ENCODE data around the gene F2RL2. TPM values are rescaled to one million over a fixed set of nuclear protein-coding genes. Genes with fewer than 3 reads are reported as not detected.

Gene F2RL2
- polyA plus RNA-seq, 1 donor from 2014 or later, result not detected

GRCh38 chr5:76576996-76577395 is 46.2 kb downstream of the F2RL2 start:
- no peak overlapping the region for H3K4me2 ChIP-seq (ENCODE audit: low read length)
- no peaks in the 10 kb centered on the region for H3K27me3 ChIP-seq (ENCODE audit: insufficient read depth, low read depth, low read length)

GRCh38 chr5:76576450-76576849 is 46.8 kb downstream of the F2RL2 start:
- Histone ChIP-seq H3K4me3 (ENCODE audit: low read length) (no peak overlapping the region), H4K20me1 (ENCODE audit: insufficient read depth) (no peaks in the 10 kb centered on the region)
- TF ChIP-seq SMC3 (conservative IDR thresholded peaks at IDR 0.05; ENCODE audit: poor library complexity), result no peak
- no peak for TF ChIP-seq REST (IDR thresholded peaks at IDR 0.05; ENCODE audit: borderline replicate concordance)
- no peak for TF ChIP-seq MXI1 (conservative IDR thresholded peaks at IDR 0.05; ENCODE audit: poor library complexity, severe bottlenecking)
- no peak for TF ChIP-seq EP300 (conservative IDR thresholded peaks at IDR 0.05; ENCODE audit: poor library complexity, severe bottlenecking)
- TF ChIP-seq TAF1 (IDR thresholded peaks at IDR 0.05; ENCODE audit: low read depth), result no peak
- no peak for TF ChIP-seq POLR2AphosphoS5 (IDR thresholded peaks at IDR 0.05)
- TF ChIP-seq CTCF (IDR thresholded peaks at IDR 0.05; ENCODE audit: poor library complexity, severe bottlenecking), result no peak

More at GRCh38 chr5:76576996-76577395, 46.2 kb downstream of the F2RL2 start:
- H3K79me2 ChIP-seq (replicated peaks; ENCODE audit: insufficient read depth, low read length), result no peaks in the 10 kb centered on the region
- no peak overlapping the region for H3K27ac ChIP-seq (ENCODE audit: low read length)
- H3K9ac ChIP-seq (ENCODE audit: low read length), result no peak overlapping the region
- H2AFZ ChIP-seq (ENCODE audit: low read depth, low read length), result no peak overlapping the region
- H3K9me2 ChIP-seq (ENCODE audit: insufficient read depth, low read length), result no peaks in the 10 kb centered on the region
- H3K36me3 ChIP-seq (ENCODE audit: insufficient read depth, low read length), result no peaks in the 10 kb centered on the region
- no peaks in the 10 kb centered on the region for H3K9me3 ChIP-seq (ENCODE audit: low read length)
- no peaks in the 10 kb centered on the region for H4K20me1 ChIP-seq (ENCODE audit: insufficient read depth)
- H3K4me3 ChIP-seq (ENCODE audit: low read length), result no peak overlapping the region
- TF ChIP-seq SMC3 (conservative IDR thresholded peaks at IDR 0.05; ENCODE audit: poor library complexity) (no peak), EZH2 (IDR thresholded peaks at IDR 0.05; ENCODE audit: borderline replicate concordance, insufficient read depth, low read length, poor library complexity, severe bottlenecking) (no peak), RAD21 (conservative IDR thresholded peaks at IDR 0.05) (no peak), TAF1 (IDR thresholded peaks at IDR 0.05; ENCODE audit: low read depth) (no peak), REST (IDR thresholded peaks at IDR 0.05; ENCODE audit: borderline replicate concordance) (no peak), MXI1 (conservative IDR thresholded peaks at IDR 0.05; ENCODE audit: poor library complexity, severe bottlenecking) (no peak), CTCF (IDR thresholded peaks at IDR 0.05; ENCODE audit: poor library complexity, severe bottlenecking) (no peak), EP300 (conservative IDR thresholded peaks at IDR 0.05; ENCODE audit: poor library complexity, severe bottlenecking) (no peak), POLR2AphosphoS5 (IDR thresholded peaks at IDR 0.05) (no peak)
- no peaks in the 10 kb centered on the region for H3F3A ChIP-seq (ENCODE audit: insufficient read depth, low read length, poor library complexity, severe bottlenecking)

More at GRCh38 chr5:76576450-76576849, 46.8 kb downstream of the F2RL2 start:
- H3K27me3 ChIP-seq (ENCODE audit: insufficient read depth, low read depth, low read length), result no peaks in the 10 kb centered on the region
- H2AFZ ChIP-seq (ENCODE audit: low read depth, low read length), result no peak overlapping the region
- no peaks in the 10 kb centered on the region for H3K79me2 ChIP-seq (replicated peaks; ENCODE audit: insufficient read depth, low read length)
- H3K36me3 ChIP-seq (ENCODE audit: insufficient read depth, low read length), result no peaks in the 10 kb centered on the region
- no peaks in the 10 kb centered on the region for H3K9me2 ChIP-seq (ENCODE audit: insufficient read depth, low read length)
- H3F3A ChIP-seq (ENCODE audit: insufficient read depth, low read length, poor library complexity, severe bottlenecking), result no peaks in the 10 kb centered on the region
- H3K4me2 ChIP-seq (ENCODE audit: low read length), result no peak overlapping the region
- no peak overlapping the region for H3K27ac ChIP-seq (ENCODE audit: low read length)
- no peaks in the 10 kb centered on the region for H3K9me3 ChIP-seq (ENCODE audit: low read length)
- H3K9ac ChIP-seq (ENCODE audit: low read length), result no peak overlapping the region

Data from neural cell (in vitro differentiated cells).